ENCODE data around the gene MEIOSIN. TPM values are rescaled to one million over a fixed set of nuclear protein-coding genes. Genes with fewer than 3 reads are reported as not detected.
A peak's percentile ranks its signal among the peaks of the same experiment; 100 is the strongest.

Gene MEIOSIN
- total RNA-seq, 8 experiments from 2014 or later: 0.09 to 0.24 TPM; not detected in 6

GRCh38 chr19:45770192-45771101 lies 37.2 kb downstream of the MEIOSIN start:
- in situ Hi-C loops (cut with MboI; ENCODE audit: low pct_unique_long_range_greater_than_20kb in 2 of 9, low sequenced_read_pairs in 9 of 9, unreplicated experiment in 9 of 9): no loop called here
- Histone ChIP-seq H3K4me3 (peak overlapping the region; percentile 35 to 49 (median 43)), H3K27ac (peak overlapping the region; percentile 81 to 87), H3K4me1 (replicated peaks in 1 of 2) (peaks cover 0 to 9% of the 10 kb centered on the region in 2 donors)
- WGBS, 10 experiments: 0 to 8% (median 2%) methylated on average over 6 to 22 of the region's 79 CpGs; no CpG with 5 or more reads in 5 of the 10 experiments
- ATAC-seq (replicated peaks in 6 of 8): peak; percentile 46 to 82 (median 76)

GRCh38 chr19:45771311-45771933 lies 38.2 kb downstream of the MEIOSIN start:
- peaks cover 0 to 7% of the 10 kb centered on the region in 2 donors for H3K4me1 ChIP-seq (replicated peaks in 1 of 2)
- in situ Hi-C loops (cut with MboI; ENCODE audit: low pct_unique_long_range_greater_than_20kb in 2 of 9, low sequenced_read_pairs in 9 of 9, unreplicated experiment in 9 of 9): no loop called here
- H3K27ac ChIP-seq: peak overlapping the region in 1 of 2 donors; percentile 14
- WGBS, 10 experiments: 80 to 85% methylated on average over 3 to 4 of the region's 46 CpGs; no CpG with 5 or more reads in 8 of the 10 experiments
- ATAC-seq (replicated peaks in 6 of 8): no peak
- H3K4me3 ChIP-seq: no peak overlapping the region

- WGBS, 10 experiments: 50 to 100% (median 79%) methylated on average over 1 to 10 of the region's 14 CpGs; no CpG with 5 or more reads in 3 of the 10 experiments
- ATAC-seq (replicated peaks in 6 of 8): no peak
- Histone ChIP-seq H3K4me1 (replicated peaks in 1 of 2) (no peaks in the 10 kb centered on the region), H3K4me3 (no peak overlapping the region), H3K27ac (no peak overlapping the region)
- in situ Hi-C loops (cut with MboI; ENCODE audit: low pct_unique_long_range_greater_than_20kb in 2 of 9, low sequenced_read_pairs in 9 of 9, unreplicated experiment in 9 of 9): no loop called here
Measured at GRCh38 chr19:45772130-45772840, 39.0 kb downstream of the MEIOSIN start.

GRCh38 chr19:45772912-45773311 lies 39.7 kb downstream of the MEIOSIN start:
- no peak overlapping the region for H3K27ac ChIP-seq
- no peak overlapping the region for H3K4me3 ChIP-seq
- WGBS, 10 experiments: no CpG with 5 or more reads among the region's 3 CpGs
- no peaks in the 10 kb centered on the region for H3K4me1 ChIP-seq (replicated peaks in 1 of 2)
- no peak for ATAC-seq (replicated peaks in 6 of 8)
- in situ Hi-C loops (cut with MboI; ENCODE audit: low pct_unique_long_range_greater_than_20kb in 2 of 9, low sequenced_read_pairs in 9 of 9, unreplicated experiment in 9 of 9): no loop called here

GRCh38 chr19:45773384-45773783 lies 40.1 kb downstream of the MEIOSIN start:
- ATAC-seq (replicated peaks in 6 of 8): no peak
- Histone ChIP-seq H3K4me1 (replicated peaks in 1 of 2) (no peaks in the 10 kb centered on the region), H3K4me3 (no peak overlapping the region), H3K27ac (no peak overlapping the region)
- WGBS, 10 experiments: 58 to 100% (median 86%) methylated on average over 1 to 2 of the region's 2 CpGs; no CpG with 5 or more reads in 5 of the 10 experiments
- in situ Hi-C loops (cut with MboI; ENCODE audit: low pct_unique_long_range_greater_than_20kb in 2 of 9, low sequenced_read_pairs in 9 of 9, unreplicated experiment in 9 of 9): no loop called here

GRCh38 chr19:45774765-45775164 lies 41.5 kb downstream of the MEIOSIN start:
- peaks cover 2 to 3% of the 10 kb centered on the region in 2 donors for H3K4me1 ChIP-seq (replicated peaks in 1 of 2)
- in situ Hi-C loops (cut with MboI; ENCODE audit: low pct_unique_long_range_greater_than_20kb in 2 of 9, low sequenced_read_pairs in 9 of 9, unreplicated experiment in 9 of 9): no loop called here
- no peak overlapping the region for H3K27ac ChIP-seq
- WGBS, 10 experiments: 40 to 100% (median 77%) methylated on average over 1 to 5 of the region's 9 CpGs; no CpG with 5 or more reads in 5 of the 10 experiments
- H3K4me3 ChIP-seq: no peak overlapping the region
- no peak for ATAC-seq (replicated peaks in 6 of 8)

- Histone ChIP-seq H3K4me1 (replicated peaks in 1 of 2) (peaks cover 2 to 8% of the 10 kb centered on the region in 2 donors), H3K4me3 (no peak overlapping the region), H3K27ac (no peak overlapping the region)
- WGBS, 10 experiments: 80 to 100% (median 93%) methylated on average over 1 to 6 of the region's 34 CpGs; no CpG with 5 or more reads in 5 of the 10 experiments
- in situ Hi-C loops (cut with MboI; ENCODE audit: low pct_unique_long_range_greater_than_20kb in 2 of 9, low sequenced_read_pairs in 9 of 9, unreplicated experiment in 9 of 9): no loop called here
- ATAC-seq (replicated peaks in 6 of 8): no peak
Measured at GRCh38 chr19:45777395-45777961, 44.2 kb downstream of the MEIOSIN start.

- 83 to 100% (median 97%) methylated on average over 1 to 7 of the region's 28 CpGs; no CpG with 5 or more reads in 5 of the 10 experiments for WGBS, 10 experiments
- H3K27ac ChIP-seq: no peak overlapping the region
Measured at GRCh38 chr19:45778010-45778661, 44.9 kb downstream of the MEIOSIN start.

GRCh38 chr19:45779231-45780145 lies 46.2 kb downstream of the MEIOSIN start:
- WGBS, 10 experiments: 0 to 75% (median 12%) methylated on average over 2 to 5 of the region's 48 CpGs; no CpG with 5 or more reads in 6 of the 10 experiments
- Histone ChIP-seq H3K4me3 (peak overlapping the region; percentile 18 to 35 (median 20)), H3K4me1 (replicated peaks in 1 of 2) (peaks cover 2 to 11% of the 10 kb centered on the region in 2 donors), H3K27ac (no peak overlapping the region)
- in situ Hi-C loops (cut with MboI; ENCODE audit: low pct_unique_long_range_greater_than_20kb in 2 of 9, low sequenced_read_pairs in 9 of 9, unreplicated experiment in 9 of 9): no loop called here
- peak; percentile 1 to 85 (median 75) for ATAC-seq (replicated peaks in 6 of 8)

More at GRCh38 chr19:45778010-45778661, 44.9 kb downstream of the MEIOSIN start:
- in situ Hi-C loops (cut with MboI; ENCODE audit: low pct_unique_long_range_greater_than_20kb in 2 of 9, low sequenced_read_pairs in 9 of 9, unreplicated experiment in 9 of 9): no loop called here
- Histone ChIP-seq H3K4me1 (replicated peaks in 1 of 2) (peaks cover 2 to 9% of the 10 kb centered on the region in 2 donors), H3K4me3 (no peak overlapping the region)
- no peak for ATAC-seq (replicated peaks in 6 of 8)

- 100% methylated on average over 1 of the region's 4 CpGs; no CpG with 5 or more reads in 8 of the 10 experiments for WGBS, 10 experiments
- in situ Hi-C loops (cut with MboI; ENCODE audit: low pct_unique_long_range_greater_than_20kb in 2 of 9, low sequenced_read_pairs in 9 of 9, unreplicated experiment in 9 of 9): no loop called here
- H3K4me3 ChIP-seq: no peak overlapping the region
- ATAC-seq (replicated peaks in 6 of 8): no peak
- no peak overlapping the region for H3K27ac ChIP-seq
- peaks cover 2 to 11% of the 10 kb centered on the region in 2 donors for H3K4me1 ChIP-seq (replicated peaks in 1 of 2)
Measured at GRCh38 chr19:45780146-45780447, 46.9 kb downstream of the MEIOSIN start.

GRCh38 chr19:45780448-45781213 lies 47.4 kb downstream of the MEIOSIN start:
- H3K4me1 ChIP-seq (replicated peaks in 1 of 2): peaks cover 2 to 11% of the 10 kb centered on the region in 2 donors
- in situ Hi-C loops (cut with MboI; ENCODE audit: low pct_unique_long_range_greater_than_20kb in 2 of 9, low sequenced_read_pairs in 9 of 9, unreplicated experiment in 9 of 9): no loop called here
- whole genome bisulfite sequencing, 10 experiments: 12 to 40% methylated on average over 1 to 5 of the region's 13 CpGs; no CpG with 5 or more reads in 8 of the 10 experiments
- ATAC-seq (replicated peaks in 6 of 8): no peak
- no peak overlapping the region for H3K27ac ChIP-seq
- no peak overlapping the region for H3K4me3 ChIP-seq

Data from motor neuron (in vitro differentiated cells).